GM19395 (cell line): Measurements from ENCODE around the gene TOGARAM1.
"Not testable (repeated sequence)": the region's sequence is repeated elsewhere in the genome, so short reads cannot be mapped to it uniquely, and the experiment has no call there.

Source experiments
- ATAC-seq: cut with Tn5 transposase; IDR thresholded peaks from one replicate; pipeline ENCODE4 v1.9.1; 2021; ENCODE audit warnings: mild to moderate bottlenecking, moderate library complexity; ENCODE audit not compliant: unreplicated experiment

TOGARAM1 gene

GRCh38 chr14:45038865-45039264 lies 76.9 kb downstream of the TOGARAM1 start:
- no peak for ATAC-seq

- ATAC-seq, result no peak
Observed at GRCh38 chr14:45039390-45039789, 77.4 kb downstream of the TOGARAM1 start.

- ATAC-seq, result no peak
Observed at GRCh38 chr14:45041641-45042040, 79.7 kb downstream of the TOGARAM1 start.

- ATAC-seq, result no peak
Observed at GRCh38 chr14:45044638-45045037, 82.6 kb downstream of the TOGARAM1 start.

GRCh38 chr14:45048385-45048784 lies 86.4 kb downstream of the TOGARAM1 start:
- no peak for ATAC-seq

GRCh38 chr14:45051180-45051579 lies 89.2 kb downstream of the TOGARAM1 start:
- no peak for ATAC-seq

GRCh38 chr14:45051896-45052295 lies 89.9 kb downstream of the TOGARAM1 start:
- ATAC-seq, result no peak

GRCh38 chr14:45057349-45057748 lies 95.4 kb downstream of the TOGARAM1 start:
- no peak for ATAC-seq

GRCh38 chr14:45057881-45058364 lies 95.9 kb downstream of the TOGARAM1 start:
- ATAC-seq, result no peak

GRCh38 chr14:45060551-45060950 lies 98.6 kb downstream of the TOGARAM1 start:
- ATAC-seq, result no peak

- ATAC-seq, result no peak
Observed at GRCh38 chr14:45065540-45065939, 103.5 kb downstream of the TOGARAM1 start.

GRCh38 chr14:45065956-45066355 lies 104.0 kb downstream of the TOGARAM1 start:
- ATAC-seq, result no peak

- ATAC-seq, result no peak
Observed at GRCh38 chr14:45066667-45067066, 104.7 kb downstream of the TOGARAM1 start.

GRCh38 chr14:45068396-45068795 lies 106.4 kb downstream of the TOGARAM1 start:
- ATAC-seq, result no peak

GRCh38 chr14:45070215-45070614 lies 108.2 kb downstream of the TOGARAM1 start:
- ATAC-seq, result no peak

GRCh38 chr14:45072126-45072525 lies 110.1 kb downstream of the TOGARAM1 start:
- no peak for ATAC-seq

- ATAC-seq, result no peak
Observed at GRCh38 chr14:45073231-45073879, 111.4 kb downstream of the TOGARAM1 start.

GRCh38 chr14:45078323-45078722 lies 116.3 kb downstream of the TOGARAM1 start:
- ATAC-seq, result no peak

- not testable (repeated sequence) for ATAC-seq
Observed at GRCh38 chr14:45080416-45080968, 118.5 kb downstream of the TOGARAM1 start.

GRCh38 chr14:45081096-45081495 lies 119.1 kb downstream of the TOGARAM1 start:
- ATAC-seq, result not testable (repeated sequence)

- no peak for ATAC-seq
Observed at GRCh38 chr14:45082420-45082819, 120.4 kb downstream of the TOGARAM1 start.

- peak; percentile 30 for ATAC-seq
Observed at GRCh38 chr14:45083617-45083975, 121.6 kb downstream of the TOGARAM1 start.
